ENCODE measurements around the gene PHYHD1.

GRCh38 chr9:128885376-128885775 lies 35.4 kb upstream of the PHYHD1 start:
- TF ChIP-seq POLR2A (IDR thresholded peaks at IDR 0.05) (no peak), CTCF (IDR thresholded peaks at IDR 0.05) (no peak)
